Parathyroid adenoma (tissue), 2 donors: ENCODE data around the gene STK24.
A peak's percentile ranks its signal among the peaks of the same experiment; 100 is the strongest.

Source experiments
- H2AFZ ChIP-seq: fragments of 300-600 bp; sonication (generic); one replicate; pipeline ENCODE4 v1.7.0; 2017; ENCODE audit warnings: antibody characterized with exemption, mild to moderate bottlenecking
- H3K27ac ChIP-seq: fragments of 300-600 bp; sonication (generic); one replicate; pipeline ENCODE4 v1.7.0; 2017
- H3K27me3 ChIP-seq: fragments of 300-600 bp; sonication (generic); one replicate; pipeline ENCODE4 v1.7.0; 2017; ENCODE audit warnings: low read length; ENCODE audit not compliant: control insufficient read depth, insufficient read depth
- H3K36me3 ChIP-seq: fragments of 300-600 bp; sonication (generic); one replicate; pipeline ENCODE4 v1.7.0; 2017; ENCODE audit warnings: low read length; ENCODE audit not compliant: control insufficient read depth, insufficient read depth
- H3K4me1 ChIP-seq: fragments of 300-600 bp; sonication (generic); one replicate; pipeline ENCODE4 v1.7.0; 2017; ENCODE audit warnings: control low read depth
- H3K4me2 ChIP-seq: fragments of 300-600 bp; sonication (generic); one replicate; pipeline ENCODE4 v1.7.0; 2017; ENCODE audit warnings: low read length
- H3K4me3 ChIP-seq: fragments of 300-600 bp; sonication (generic); one replicate; pipeline ENCODE4 v1.7.0; 2017; ENCODE audit warnings: low read depth, low read length
- H3K79me2 ChIP-seq: fragments of 300-600 bp; sonication (generic); one replicate; pipeline ENCODE4 v1.7.0; 2017; ENCODE audit warnings: control low read depth
- H3K9ac ChIP-seq: fragments of 300-600 bp; sonication (generic); one replicate; pipeline ENCODE4 v1.7.0; 2017; ENCODE audit warnings: mild to moderate bottlenecking
- H3K9me3 ChIP-seq: fragments of 300-600 bp; sonication (generic); one replicate; pipeline ENCODE4 v1.7.0; 2017; ENCODE audit warnings: low read length; ENCODE audit not compliant: control insufficient read depth
- CTCF ChIP-seq: fragments of 300-600 bp; sonication (generic); IDR thresholded peaks from one replicate; pipeline ENCODE4 v1.7.0; 2017; ENCODE audit warnings: antibody characterized with exemption, mild to moderate bottlenecking
- donor health status: primary hyperparathyroidism.

STK24 gene

GRCh38 chr13:98449273-98449672 is 127.6 kb downstream of the STK24 start:
- no peaks in the 10 kb centered on the region for H3K27me3 ChIP-seq
- no peak overlapping the region for H2AFZ ChIP-seq
- TF ChIP-seq CTCF, result no peak
- H3K4me3 ChIP-seq, result no peak overlapping the region
- no peaks in the 10 kb centered on the region for H3K36me3 ChIP-seq
- H3K27ac ChIP-seq, result no peak overlapping the region
- H3K4me2 ChIP-seq, result no peak overlapping the region
- H3K4me1 ChIP-seq, result no peaks in the 10 kb centered on the region
- no peaks in the 10 kb centered on the region for H3K79me2 ChIP-seq
- H3K9me3 ChIP-seq, result no peaks in the 10 kb centered on the region
- no peak overlapping the region for H3K9ac ChIP-seq

DNA sequence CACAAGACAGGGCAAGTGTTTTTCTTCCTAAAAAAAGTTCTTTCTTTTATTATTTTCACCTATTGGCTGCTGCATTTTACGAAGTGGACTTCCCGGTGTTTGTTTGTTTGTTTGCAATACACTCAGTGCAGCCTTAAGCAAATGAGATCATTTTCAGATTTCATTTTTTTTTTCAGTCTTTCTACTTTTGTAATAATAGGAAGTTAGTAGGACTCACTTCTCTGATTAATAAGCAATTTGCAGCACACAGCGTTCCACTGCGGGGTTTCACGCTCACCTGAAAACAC is 128.3 kb downstream of the STK24 start:
- H3K27me3 ChIP-seq, result no peaks in the 10 kb centered on the region

GRCh38 chr13:98447881-98448641 is 128.8 kb downstream of the STK24 start:
- Histone ChIP-seq H3K36me3 (no peaks in the 10 kb centered on the region), H3K9me3 (no peaks in the 10 kb centered on the region), H3K4me3 (no peak overlapping the region), H3K4me2 (no peak overlapping the region), H3K27ac (no peak overlapping the region), H3K9ac (no peak overlapping the region), H3K4me1 (no peaks in the 10 kb centered on the region), H3K27me3 (no peaks in the 10 kb centered on the region), H2AFZ (no peak overlapping the region), H3K79me2 (no peaks in the 10 kb centered on the region)
- peak; percentile 5 for TF ChIP-seq CTCF

More for the DNA sequence above, 128.3 kb downstream of the STK24 start:
- Histone ChIP-seq H3K27ac (no peak overlapping the region), H3K4me3 (no peak overlapping the region), H3K36me3 (no peaks in the 10 kb centered on the region), H3K4me1 (no peaks in the 10 kb centered on the region), H3K4me2 (no peak overlapping the region), H3K9ac (no peak overlapping the region), H3K79me2 (no peaks in the 10 kb centered on the region), H3K9me3 (no peaks in the 10 kb centered on the region), H2AFZ (no peak overlapping the region)
- no peak for TF ChIP-seq CTCF

GRCh38 chr13:98447130-98447529 is 129.8 kb downstream of the STK24 start:
- Histone ChIP-seq H3K79me2 (no peaks in the 10 kb centered on the region), H3K9me3 (no peaks in the 10 kb centered on the region), H3K4me1 (no peaks in the 10 kb centered on the region), H3K4me2 (no peak overlapping the region), H3K27ac (no peak overlapping the region), H3K9ac (no peak overlapping the region), H3K4me3 (no peak overlapping the region), H3K27me3 (no peaks in the 10 kb centered on the region), H3K36me3 (no peaks in the 10 kb centered on the region), H2AFZ (no peak overlapping the region)
- TF ChIP-seq CTCF, result no peak

DNA sequence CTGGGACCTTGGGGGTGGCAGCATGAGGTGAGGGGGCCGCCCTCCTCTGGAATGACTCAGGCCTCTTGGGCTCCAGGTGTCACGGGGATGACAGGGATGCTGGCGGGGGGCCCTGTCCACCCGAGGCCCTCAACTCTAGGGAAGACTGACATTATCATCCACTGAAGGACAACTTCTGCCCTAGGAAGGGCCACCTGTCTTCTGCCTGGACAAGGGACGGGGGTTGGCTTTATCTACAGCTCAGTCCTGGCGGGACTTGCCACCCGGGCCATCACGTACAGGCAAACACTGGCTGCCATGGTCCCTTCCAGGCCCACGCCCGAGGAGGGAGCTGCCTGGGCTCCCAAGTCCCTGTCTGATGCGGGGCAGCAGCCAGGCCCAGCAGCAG is 130.7 kb downstream of the STK24 start:
- Histone ChIP-seq H3K4me2 (no peak overlapping the region), H3K27me3 (no peaks in the 10 kb centered on the region), H3K4me3 (no peak overlapping the region), H3K36me3 (no peaks in the 10 kb centered on the region), H2AFZ (no peak overlapping the region), H3K9ac (no peak overlapping the region), H3K4me1 (no peaks in the 10 kb centered on the region), H3K79me2 (no peaks in the 10 kb centered on the region), H3K9me3 (no peaks in the 10 kb centered on the region), H3K27ac (no peak overlapping the region)
- TF ChIP-seq CTCF, result no peak
